ENCODE measurements around the gene FLCN.

The FLCN gene

DNA sequence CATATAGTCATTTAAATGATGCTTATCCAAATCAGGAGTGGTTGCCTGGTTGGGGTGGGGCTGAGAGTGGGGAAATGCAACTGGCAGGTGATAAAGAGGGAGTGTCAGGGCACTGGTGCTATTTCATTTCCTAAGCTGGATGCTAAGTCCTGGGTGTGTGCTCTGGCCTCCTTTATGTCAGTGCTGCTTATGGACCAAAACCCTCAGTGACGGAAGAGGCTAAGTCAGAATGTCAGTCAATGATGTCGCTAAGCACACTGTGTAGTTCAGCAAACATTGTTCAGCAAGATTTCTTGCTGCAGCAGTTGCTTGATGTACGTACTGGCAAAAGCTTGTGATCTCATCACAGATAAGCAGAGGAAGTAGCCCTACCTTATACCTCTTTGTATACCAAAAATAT lies 16.4 kb upstream of the FLCN start:
- TF ChIP-seq POU6F1 (CRISPR knock-in tag; IDR thresholded peaks at IDR 0.05; ENCODE audit: borderline replicate concordance, low read depth) (no peak), TSHZ2 (CRISPR knock-in tag; IDR thresholded peaks at IDR 0.05) (no peak), CSRNP3 (CRISPR knock-in tag; IDR thresholded peaks at IDR 0.05) (no peak), ZFP30 (CRISPR knock-in tag; IDR thresholded peaks at IDR 0.05) (no peak), BACH2 (CRISPR knock-in tag; IDR thresholded peaks at IDR 0.05; ENCODE audit: borderline replicate concordance) (no peak), PPARA (CRISPR knock-in tag; IDR thresholded peaks at IDR 0.05; ENCODE audit: borderline replicate concordance) (no peak), ZNF565 (CRISPR knock-in tag; conservative IDR thresholded peaks at IDR 0.05; ENCODE audit: low read depth) (no peak), ARNTL (CRISPR knock-in tag; IDR thresholded peaks at IDR 0.05; ENCODE audit: borderline replicate concordance, low read depth) (no peak), ZFP3 (CRISPR knock-in tag; IDR thresholded peaks at IDR 0.05) (no peak), GLIS3 (CRISPR knock-in tag; IDR thresholded peaks at IDR 0.05) (no peak), ESRRG (CRISPR knock-in tag; IDR thresholded peaks at IDR 0.05) (no peak)
- TF ChIP-seq, protein P1, sequence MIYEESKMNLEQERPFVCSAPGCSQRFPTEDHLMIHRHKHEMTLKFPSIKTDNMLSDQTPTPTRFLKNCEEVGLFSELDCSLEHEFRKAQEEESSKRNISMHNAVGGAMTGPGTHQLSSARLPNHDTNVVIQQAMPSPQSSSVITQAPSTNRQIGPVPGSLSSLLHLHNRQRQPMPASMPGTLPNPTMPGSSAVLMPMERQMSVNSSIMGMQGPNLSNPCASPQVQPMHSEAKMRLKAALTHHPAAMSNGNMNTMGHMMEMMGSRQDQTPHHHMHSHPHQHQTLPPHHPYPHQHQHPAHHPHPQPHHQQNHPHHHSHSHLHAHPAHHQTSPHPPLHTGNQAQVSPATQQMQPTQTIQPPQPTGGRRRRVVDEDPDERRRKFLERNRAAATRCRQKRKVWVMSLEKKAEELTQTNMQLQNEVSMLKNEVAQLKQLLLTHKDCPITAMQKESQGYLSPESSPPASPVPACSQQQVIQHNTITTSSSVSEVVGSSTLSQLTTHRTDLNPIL (CRISPR knock-in tag; IDR thresholded peaks at IDR 0.05; ENCODE audit: low read depth) = no peak
- no peak for ATAC-seq

GRCh38 chr17:17252149-17252661 lies 15.2 kb upstream of the FLCN start:
- no peak; the same call in 2 of the 3 replicates for ATAC-seq

DNA sequence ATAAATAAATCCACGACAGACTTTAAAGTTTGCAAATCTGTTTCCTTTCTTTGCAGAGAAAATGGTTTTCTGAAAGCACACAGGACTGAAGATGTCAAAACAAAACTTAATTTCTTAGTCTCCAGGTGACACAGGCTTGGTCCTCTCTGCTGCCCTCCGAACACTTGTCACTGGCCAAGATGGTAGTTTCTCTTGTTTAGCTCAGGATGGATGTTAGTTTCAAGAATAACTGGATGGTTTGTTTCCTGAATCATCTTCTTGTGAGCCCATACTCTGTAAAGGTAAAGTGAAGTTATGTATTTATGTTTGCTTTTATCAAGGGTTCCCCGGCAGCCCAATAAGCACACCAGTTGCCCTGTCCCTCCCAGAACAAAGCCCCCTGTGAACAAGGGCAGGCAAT lies 9.9 kb upstream of the FLCN start:
- no peak for ATAC-seq
- no peak for TF ChIP-seq CSDC2 (CRISPR knock-in tag; IDR thresholded peaks at IDR 0.05)
- TF ChIP-seq ESRRG (CRISPR knock-in tag; IDR thresholded peaks at IDR 0.05) = no peak
- no peak for TF ChIP-seq GLIS3 (CRISPR knock-in tag; IDR thresholded peaks at IDR 0.05)
- no peak for TF ChIP-seq TSHZ2 (CRISPR knock-in tag; IDR thresholded peaks at IDR 0.05)
- TF ChIP-seq, protein P1 (CRISPR knock-in tag; IDR thresholded peaks at IDR 0.05; ENCODE audit: low read depth) = no peak
- TF ChIP-seq PPARA (CRISPR knock-in tag; IDR thresholded peaks at IDR 0.05; ENCODE audit: borderline replicate concordance) = no peak
- no peak for TF ChIP-seq ISL1 (CRISPR knock-in tag; IDR thresholded peaks at IDR 0.05)
- TF ChIP-seq BACH2 (CRISPR knock-in tag; IDR thresholded peaks at IDR 0.05; ENCODE audit: borderline replicate concordance) = no peak
- TF ChIP-seq SNAI2 (CRISPR knock-in tag; IDR thresholded peaks at IDR 0.05) = no peak
- TF ChIP-seq, protein P2, sequence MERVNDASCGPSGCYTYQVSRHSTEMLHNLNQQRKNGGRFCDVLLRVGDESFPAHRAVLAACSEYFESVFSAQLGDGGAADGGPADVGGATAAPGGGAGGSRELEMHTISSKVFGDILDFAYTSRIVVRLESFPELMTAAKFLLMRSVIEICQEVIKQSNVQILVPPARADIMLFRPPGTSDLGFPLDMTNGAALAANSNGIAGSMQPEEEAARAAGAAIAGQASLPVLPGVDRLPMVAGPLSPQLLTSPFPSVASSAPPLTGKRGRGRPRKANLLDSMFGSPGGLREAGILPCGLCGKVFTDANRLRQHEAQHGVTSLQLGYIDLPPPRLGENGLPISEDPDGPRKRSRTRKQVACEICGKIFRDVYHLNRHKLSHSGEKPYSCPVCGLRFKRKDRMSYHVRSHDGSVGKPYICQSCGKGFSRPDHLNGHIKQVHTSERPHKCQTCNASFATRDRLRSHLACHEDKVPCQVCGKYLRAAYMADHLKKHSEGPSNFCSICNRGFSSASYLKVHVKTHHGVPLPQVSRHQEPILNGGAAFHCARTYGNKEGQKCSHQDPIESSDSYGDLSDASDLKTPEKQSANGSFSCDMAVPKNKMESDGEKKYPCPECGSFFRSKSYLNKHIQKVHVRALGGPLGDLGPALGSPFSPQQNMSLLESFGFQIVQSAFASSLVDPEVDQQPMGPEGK (CRISPR knock-in tag; IDR thresholded peaks at IDR 0.05; ENCODE audit: borderline replicate concordance) = no peak
- no peak for TF ChIP-seq ZC3H10 (CRISPR knock-in tag; IDR thresholded peaks at IDR 0.05)
- TF ChIP-seq TCF4 (CRISPR knock-in tag; IDR thresholded peaks at IDR 0.05; ENCODE audit: borderline replicate concordance) = no peak
- TF ChIP-seq POU6F1 (CRISPR knock-in tag; IDR thresholded peaks at IDR 0.05; ENCODE audit: borderline replicate concordance, low read depth) = no peak
- no peak for TF ChIP-seq RARB (CRISPR knock-in tag; IDR thresholded peaks at IDR 0.05)
- TF ChIP-seq ARNTL (CRISPR knock-in tag; IDR thresholded peaks at IDR 0.05; ENCODE audit: borderline replicate concordance, low read depth) = no peak
- no peak for TF ChIP-seq OSR1 (CRISPR knock-in tag; IDR thresholded peaks at IDR 0.05)
- TF ChIP-seq ZFP3 (CRISPR knock-in tag; IDR thresholded peaks at IDR 0.05) = no peak
- no peak for TF ChIP-seq ZNF8 (CRISPR knock-in tag; IDR thresholded peaks at IDR 0.05)

More at GRCh38 chr17:17252149-17252661, 15.2 kb upstream of the FLCN start:
- TF ChIP-seq OSR1 (CRISPR knock-in tag; IDR thresholded peaks at IDR 0.05) (no peak), ZNF70 (CRISPR knock-in tag; IDR thresholded peaks at IDR 0.05) (no peak), GLIS3 (CRISPR knock-in tag; IDR thresholded peaks at IDR 0.05) (no peak)
